HG03575 (cell line): ENCODE data around the gene EPHA6.

ENCODE experiments used
- ATAC-seq: cut with Tn5 transposase; IDR thresholded peaks from one replicate; pipeline ENCODE4 v1.9.1; 2021; ENCODE audit not compliant: unreplicated experiment, insufficient number of reproducible peaks, low FRiP score; ENCODE audit errors: extremely low read depth

The EPHA6 gene

GRCh38 chr3:97111244-97111643 lies 296.9 kb downstream of the EPHA6 start:
- ATAC-seq, result no peak

GRCh38 chr3:97121386-97121785 lies 307.0 kb downstream of the EPHA6 start:
- ATAC-seq, result no peak

- ATAC-seq, result no peak
Measured at GRCh38 chr3:97125902-97126499, 311.6 kb downstream of the EPHA6 start.

GRCh38 chr3:97131476-97131875 lies 317.1 kb downstream of the EPHA6 start:
- ATAC-seq, result no peak

GRCh38 chr3:97138914-97139541 lies 324.6 kb downstream of the EPHA6 start:
- no peak for ATAC-seq

GRCh38 chr3:97148931-97149330 lies 334.5 kb downstream of the EPHA6 start:
- no peak for ATAC-seq

- no peak for ATAC-seq
Measured at GRCh38 chr3:97161169-97161568, 346.8 kb downstream of the EPHA6 start.

- ATAC-seq, result no peak
Measured at GRCh38 chr3:97177242-97177641, 362.8 kb downstream of the EPHA6 start.

GRCh38 chr3:97181704-97182103 lies 367.3 kb downstream of the EPHA6 start:
- no peak for ATAC-seq

- ATAC-seq, result no peak
Measured at GRCh38 chr3:97187771-97188170, 373.4 kb downstream of the EPHA6 start.

GRCh38 chr3:97189835-97190234 lies 375.4 kb downstream of the EPHA6 start:
- ATAC-seq, result no peak

- no peak for ATAC-seq
Measured at GRCh38 chr3:97197083-97197482, 382.7 kb downstream of the EPHA6 start.

GRCh38 chr3:97197830-97198229 lies 383.4 kb downstream of the EPHA6 start:
- ATAC-seq, result no peak

- ATAC-seq, result no peak
Measured at GRCh38 chr3:97200387-97200786, 386.0 kb downstream of the EPHA6 start.

GRCh38 chr3:97201814-97202213 lies 387.4 kb downstream of the EPHA6 start:
- ATAC-seq, result no peak

- no peak for ATAC-seq
Measured at GRCh38 chr3:97228966-97229365, 414.6 kb downstream of the EPHA6 start.

GRCh38 chr3:97230486-97230885 lies 416.1 kb downstream of the EPHA6 start:
- ATAC-seq, result no peak

GRCh38 chr3:97232393-97233034 lies 418.1 kb downstream of the EPHA6 start:
- ATAC-seq, result no peak

- ATAC-seq, result no peak
Measured at GRCh38 chr3:97235179-97235578, 420.8 kb downstream of the EPHA6 start.

- ATAC-seq, result no peak
Measured at GRCh38 chr3:97235611-97236315, 421.4 kb downstream of the EPHA6 start.
